ENCODE data around the gene COL1A2.

Gene COL1A2

GRCh38 chr7:94396037-94396431 lies 1.3 kb downstream of the COL1A2 start:
- Histone ChIP-seq H3K27me3 (peaks cover 72% of the 10 kb centered on the region), H3K4me3 (ENCODE audit: low read depth in 1 of 2, low read length in 1 of 2) (no peak overlapping the region), H3K4me1 (ENCODE audit: control insufficient read depth in 1 of 2, insufficient read depth in 1 of 2, low read depth in 1 of 2, low read length in 1 of 2) (peaks cover 0 to 3% of the 10 kb centered on the region in 2 experiments), H3K36me3 (no peaks in the 10 kb centered on the region), H3K9me3 (no peaks in the 10 kb centered on the region), H3K27ac (no peak overlapping the region)
- TF ChIP-seq CTCF (IDR thresholded peaks at IDR 0.05) = no peak

- H3K36me3 ChIP-seq = no peaks in the 10 kb centered on the region
- H3K9me3 ChIP-seq = no peaks in the 10 kb centered on the region
- no peak overlapping the region for H3K27ac ChIP-seq
- peaks cover 71% of the 10 kb centered on the region for H3K27me3 ChIP-seq
- peaks cover 0 to 3% of the 10 kb centered on the region in 2 experiments for H3K4me1 ChIP-seq (ENCODE audit: control insufficient read depth in 1 of 2, insufficient read depth in 1 of 2, low read depth in 1 of 2, low read length in 1 of 2)
- no peak for TF ChIP-seq CTCF (IDR thresholded peaks at IDR 0.05)
- no peak overlapping the region for H3K4me3 ChIP-seq (ENCODE audit: low read depth in 1 of 2, low read length in 1 of 2)
These were observed 1.9 kb downstream of the COL1A2 start for GRCh38 chr7:94396596-94396995.

- H3K4me3 ChIP-seq (ENCODE audit: low read depth in 1 of 2, low read length in 1 of 2) = no peak overlapping the region
These were observed 3.0 kb downstream of the COL1A2 start for GRCh38 chr7:94397722-94398121.

GRCh38 chr7:94398841-94399240 lies 4.1 kb downstream of the COL1A2 start:
- H3K36me3 ChIP-seq = no peaks in the 10 kb centered on the region
- no peak overlapping the region for H3K4me3 ChIP-seq (ENCODE audit: low read depth in 1 of 2, low read length in 1 of 2)
- peaks cover 0 to 3% of the 10 kb centered on the region in 2 experiments for H3K4me1 ChIP-seq (ENCODE audit: control insufficient read depth in 1 of 2, insufficient read depth in 1 of 2, low read depth in 1 of 2, low read length in 1 of 2)
- no peaks in the 10 kb centered on the region for H3K9me3 ChIP-seq
- H3K27me3 ChIP-seq = peaks cover 55% of the 10 kb centered on the region
- no peak overlapping the region for H3K27ac ChIP-seq
- TF ChIP-seq CTCF (IDR thresholded peaks at IDR 0.05) = no peak

More at GRCh38 chr7:94397722-94398121, 3.0 kb downstream of the COL1A2 start:
- Histone ChIP-seq H3K27me3 (peaks cover 64% of the 10 kb centered on the region), H3K9me3 (no peaks in the 10 kb centered on the region), H3K4me1 (ENCODE audit: control insufficient read depth in 1 of 2, insufficient read depth in 1 of 2, low read depth in 1 of 2, low read length in 1 of 2) (peaks cover 0 to 3% of the 10 kb centered on the region in 2 experiments), H3K36me3 (no peaks in the 10 kb centered on the region), H3K27ac (no peak overlapping the region)
- no peak for TF ChIP-seq CTCF (IDR thresholded peaks at IDR 0.05)

- H3K4me1 ChIP-seq (ENCODE audit: control insufficient read depth in 1 of 2, insufficient read depth in 1 of 2, low read depth in 1 of 2, low read length in 1 of 2) = peaks cover 0 to under 1% of the 10 kb centered on the region in 2 experiments
- no peak overlapping the region for H3K4me3 ChIP-seq (ENCODE audit: low read depth in 1 of 2, low read length in 1 of 2)
- no peak overlapping the region for H3K27ac ChIP-seq
- no peaks in the 10 kb centered on the region for H3K36me3 ChIP-seq
- no peaks in the 10 kb centered on the region for H3K9me3 ChIP-seq
- peaks cover 43% of the 10 kb centered on the region for H3K27me3 ChIP-seq
- TF ChIP-seq CTCF (IDR thresholded peaks at IDR 0.05) = no peak
These were observed 5.3 kb downstream of the COL1A2 start for GRCh38 chr7:94400022-94400421.

Measured in neutrophil (primary cell).